HG02571 (cell line): ENCODE data around the gene RASA3.
"Not testable (repeated sequence)": the region's sequence is repeated elsewhere in the genome, so short reads cannot be mapped to it uniquely, and the experiment has no call there.

Experiments used
- ATAC-seq: cut with Tn5 transposase; IDR thresholded peaks from one replicate; pipeline ENCODE4 v1.9.1; 2021; ENCODE audit warnings: mild to moderate bottlenecking, moderate library complexity; ENCODE audit not compliant: unreplicated experiment

The RASA3 gene

DNA sequence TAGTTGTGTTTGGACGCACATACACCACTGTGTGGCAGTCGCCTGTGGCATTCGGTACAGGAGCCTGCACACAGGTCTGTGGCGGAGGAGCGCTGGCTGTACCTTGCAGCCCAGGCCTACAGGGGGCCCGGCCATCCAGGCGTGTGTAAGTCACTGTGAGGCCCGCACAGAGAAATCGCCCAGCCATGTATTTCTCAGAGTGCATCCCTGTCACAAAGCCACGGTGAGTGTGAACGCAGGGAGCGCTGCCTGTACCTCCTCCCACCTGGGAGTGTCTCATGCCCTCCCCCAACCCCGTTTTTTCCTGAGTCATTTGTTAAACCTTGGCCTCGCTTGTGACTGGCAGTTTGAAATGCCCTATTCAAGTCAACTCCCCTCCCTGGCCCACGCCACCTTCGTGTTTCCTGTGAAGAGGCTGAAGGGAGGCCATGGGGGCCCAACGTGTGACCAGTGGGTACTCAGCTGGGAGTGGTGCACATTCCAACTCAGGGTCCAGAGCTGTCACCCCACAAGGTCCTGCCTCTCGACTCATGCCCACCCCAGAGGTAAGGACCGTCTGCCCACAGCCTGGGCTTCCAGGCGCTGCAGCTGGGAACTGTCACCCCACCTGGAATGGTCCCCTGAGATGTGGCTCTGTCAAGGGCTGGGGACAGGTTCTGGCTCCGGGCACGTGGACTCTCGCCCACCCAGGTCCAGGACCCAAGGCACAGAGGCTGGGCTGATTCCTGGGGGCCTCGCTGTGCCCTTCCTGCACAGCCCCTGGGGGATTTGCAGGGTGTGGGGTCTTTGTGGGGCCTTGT is 11.6 kb upstream of the RASA3 start:
- no peak for ATAC-seq

DNA sequence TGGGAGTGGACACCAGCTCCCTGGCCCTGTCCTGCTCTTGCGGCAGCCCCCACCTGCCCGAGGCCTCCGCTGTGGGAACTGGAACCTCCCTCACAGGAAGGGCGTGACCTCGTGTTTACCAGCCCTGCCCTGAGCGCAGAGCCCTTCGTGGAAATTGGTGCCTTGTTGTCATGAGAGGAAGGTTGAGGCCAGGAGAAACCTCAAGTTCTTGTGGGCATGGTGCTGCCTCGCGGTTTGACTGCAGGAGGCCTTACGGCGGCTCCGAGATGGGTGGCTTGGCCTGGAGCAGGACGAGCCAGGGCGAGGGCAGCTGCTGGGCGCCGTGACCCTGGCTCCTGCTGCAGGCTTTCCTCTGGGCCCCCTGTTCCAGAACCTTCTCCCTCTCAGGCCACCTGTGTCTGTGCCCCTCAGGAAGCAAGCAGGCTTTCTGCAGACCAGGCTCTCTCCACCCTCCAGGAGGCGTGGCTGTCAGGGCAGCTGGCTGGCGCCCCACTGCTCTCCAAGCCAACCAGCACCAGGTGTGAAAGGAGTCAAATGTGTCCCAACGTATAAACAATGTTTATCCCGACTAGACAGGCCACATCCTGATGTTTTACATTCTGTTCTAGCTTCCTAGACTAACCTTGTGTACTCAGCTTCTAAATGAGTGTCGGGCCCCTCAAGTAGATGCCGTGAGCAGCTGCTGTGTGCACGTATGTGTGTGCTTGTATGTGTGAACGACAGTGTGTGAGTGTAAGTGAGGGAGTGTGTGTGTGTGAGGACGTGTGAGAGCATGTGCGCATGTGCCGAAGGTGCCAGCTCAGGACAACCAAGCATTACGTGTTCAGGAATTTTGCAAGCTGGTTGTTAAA is 10.4 kb upstream of the RASA3 start:
- no peak for ATAC-seq

DNA sequence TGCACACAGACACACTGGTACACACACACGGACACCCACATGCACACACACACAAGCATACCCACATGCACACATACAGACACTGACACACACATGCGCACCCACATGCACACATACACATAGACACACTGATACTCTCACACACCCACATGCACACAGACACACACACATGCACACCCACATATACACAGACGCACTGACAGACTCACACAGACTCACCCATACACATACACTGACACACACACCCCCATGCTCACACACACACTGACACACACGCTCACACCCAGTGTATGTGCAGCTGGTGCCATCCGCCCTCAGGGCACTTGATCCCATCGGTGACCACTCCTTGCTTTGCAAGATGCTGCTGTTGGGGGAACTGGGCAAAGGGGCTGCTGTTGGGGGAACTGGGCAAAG is 9.7 kb upstream of the RASA3 start:
- ATAC-seq, result no peak

DNA sequence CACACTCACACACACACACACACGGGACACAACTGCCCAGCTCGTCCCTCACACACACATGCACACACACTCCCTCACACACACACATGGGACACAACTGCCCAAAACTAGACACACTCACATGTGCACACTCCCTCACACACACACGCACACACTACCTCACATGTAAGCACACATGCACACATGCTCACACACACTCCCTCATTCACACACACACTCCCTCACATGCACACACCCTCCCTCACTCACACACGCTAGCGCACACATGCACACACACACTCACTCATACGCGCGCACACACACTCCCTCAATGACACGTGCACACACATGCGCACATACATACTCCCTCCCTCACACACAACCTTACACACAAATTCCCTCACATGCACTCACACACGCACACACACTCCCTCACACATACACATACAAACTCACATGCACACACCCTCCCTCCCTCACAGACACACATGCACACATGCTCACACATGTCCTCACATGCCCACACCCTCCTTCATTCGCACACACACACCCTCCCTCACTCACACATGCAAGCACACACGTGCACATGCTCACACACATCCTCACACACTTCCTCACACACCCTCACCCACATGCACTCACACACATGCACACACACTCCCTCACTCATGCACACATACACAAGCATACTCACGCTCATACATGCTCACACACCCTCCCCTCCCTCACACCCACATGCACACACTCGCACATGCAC is 9.0 kb upstream of the RASA3 start:
- no peak for ATAC-seq

DNA sequence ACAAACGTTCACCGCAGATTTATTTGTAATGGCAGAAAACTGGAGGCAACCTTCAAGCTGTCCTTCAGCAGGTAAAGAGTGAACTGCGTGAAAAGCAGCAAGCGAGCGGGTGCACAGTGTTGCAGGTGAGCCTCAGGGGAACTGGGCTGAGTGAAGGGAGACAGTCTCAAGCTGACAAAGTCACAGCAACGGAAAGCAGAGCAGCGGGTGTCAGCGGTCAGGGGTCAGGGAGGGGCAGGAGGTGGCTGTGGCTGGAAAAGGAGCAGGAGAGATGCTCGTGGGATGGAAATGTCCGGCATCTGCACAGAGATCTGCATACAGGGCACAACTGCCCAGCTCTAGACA is 8.5 kb upstream of the RASA3 start:
- no peak for ATAC-seq

DNA sequence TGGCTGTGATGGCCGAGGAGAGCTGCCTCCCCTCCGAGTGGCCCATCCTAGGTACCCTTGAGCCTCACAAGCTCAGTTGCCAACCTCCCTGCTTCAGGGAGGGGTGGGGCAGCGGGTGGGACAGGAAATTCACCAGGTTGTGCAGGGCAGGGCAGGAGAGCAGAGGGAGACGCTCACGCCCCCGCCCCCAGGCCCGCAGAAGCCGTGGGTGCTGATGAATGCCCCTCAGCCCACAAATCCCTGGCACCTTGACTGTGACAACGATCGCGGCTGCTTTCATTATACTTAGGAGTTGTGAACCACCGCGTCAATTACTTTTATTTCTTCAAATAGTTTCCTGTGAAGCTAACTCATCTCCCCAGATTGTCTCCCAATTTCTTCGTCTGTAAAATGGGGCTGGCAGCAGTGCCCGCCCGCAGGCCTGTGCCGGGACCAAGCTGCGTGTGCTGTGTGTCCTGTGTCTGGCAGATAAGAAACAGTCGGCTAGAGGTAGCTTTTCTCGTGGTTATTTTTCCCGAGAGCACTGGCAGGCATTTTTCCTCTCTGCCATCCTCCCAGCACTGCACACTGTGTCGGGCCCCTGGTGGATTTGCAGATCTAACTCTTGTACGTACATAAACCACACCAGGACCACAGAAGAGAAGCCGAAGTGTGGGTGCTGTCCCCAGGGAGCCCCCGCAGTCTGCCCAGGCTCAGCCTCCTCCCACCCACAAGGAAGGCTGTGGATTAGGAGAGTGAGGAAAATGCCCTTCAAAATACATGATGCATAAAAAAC is 7.9 kb upstream of the RASA3 start:
- no peak for ATAC-seq

DNA sequence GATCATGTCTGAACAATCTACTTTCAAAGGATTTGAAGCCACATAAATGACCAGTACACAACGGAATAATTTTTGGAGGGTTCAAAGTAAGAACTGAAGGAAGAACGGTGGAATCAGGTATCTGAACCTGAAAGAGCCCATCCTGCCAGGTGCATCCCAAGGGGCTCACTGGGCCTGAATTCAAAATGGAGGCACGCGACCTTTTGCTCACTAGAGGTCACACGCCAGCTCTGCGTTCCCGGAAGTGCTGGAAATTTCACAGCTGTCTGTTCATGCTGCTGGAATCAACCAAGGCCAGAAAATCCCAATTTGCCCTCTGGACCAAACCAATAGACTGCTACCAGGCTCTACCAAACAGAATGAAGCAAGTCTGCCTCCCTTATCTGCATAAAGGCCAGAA is 4.2 kb upstream of the RASA3 start:
- ATAC-seq, result no peak

DNA sequence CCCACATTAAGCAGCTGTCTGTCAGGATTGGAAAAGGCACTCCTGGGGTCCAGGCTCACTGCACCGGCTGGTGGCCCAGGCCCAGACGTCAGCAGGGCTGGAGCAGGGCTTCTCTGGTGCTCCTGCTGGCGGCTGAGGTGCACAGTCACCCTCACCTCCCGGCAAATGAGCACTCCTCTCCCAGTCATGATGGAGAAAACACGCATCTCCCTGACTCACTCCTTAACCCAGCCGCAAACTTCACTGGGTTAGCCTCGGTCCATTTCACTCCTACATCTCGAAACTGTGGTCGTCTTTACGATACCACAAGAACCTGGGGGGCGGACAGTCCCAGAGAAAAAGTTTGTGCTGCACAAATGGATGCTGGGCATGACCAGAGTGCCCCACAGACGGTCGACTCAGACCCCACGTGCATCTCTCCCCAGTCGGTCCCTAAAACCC is 3.3 kb upstream of the RASA3 start:
- ATAC-seq, result no peak

DNA sequence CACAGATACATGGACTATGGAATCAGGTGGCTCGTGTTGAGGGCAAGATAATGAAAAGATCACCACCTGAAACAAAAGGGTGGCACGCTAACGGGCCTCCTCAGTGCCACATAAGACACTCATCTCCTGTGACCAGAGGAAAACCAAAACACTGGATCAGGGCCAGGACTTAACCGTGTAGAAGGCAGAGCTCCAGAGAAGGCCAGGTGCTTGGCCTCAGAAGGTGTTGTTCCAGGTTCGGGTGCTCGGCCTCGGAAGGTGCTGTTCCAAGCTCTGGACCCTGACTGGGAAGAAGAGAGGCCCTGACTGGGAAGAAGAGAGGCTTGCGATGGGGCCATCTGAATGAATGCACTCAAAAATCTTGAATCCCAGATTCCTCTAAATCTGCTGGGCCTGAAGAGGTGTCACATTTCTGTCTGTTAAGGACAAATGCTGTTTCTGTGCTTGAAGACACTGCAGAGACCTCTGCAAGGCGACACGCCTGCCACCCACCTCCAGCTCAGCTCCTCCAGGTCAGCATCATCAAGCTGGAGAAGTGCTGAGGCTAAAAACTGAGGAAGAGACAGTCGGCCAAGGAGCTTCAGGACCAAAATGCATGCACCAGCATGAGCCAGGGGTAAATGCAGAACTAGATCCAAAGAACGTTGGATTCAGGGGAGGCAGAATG is 2.7 kb upstream of the RASA3 start:
- ATAC-seq, result no peak

DNA sequence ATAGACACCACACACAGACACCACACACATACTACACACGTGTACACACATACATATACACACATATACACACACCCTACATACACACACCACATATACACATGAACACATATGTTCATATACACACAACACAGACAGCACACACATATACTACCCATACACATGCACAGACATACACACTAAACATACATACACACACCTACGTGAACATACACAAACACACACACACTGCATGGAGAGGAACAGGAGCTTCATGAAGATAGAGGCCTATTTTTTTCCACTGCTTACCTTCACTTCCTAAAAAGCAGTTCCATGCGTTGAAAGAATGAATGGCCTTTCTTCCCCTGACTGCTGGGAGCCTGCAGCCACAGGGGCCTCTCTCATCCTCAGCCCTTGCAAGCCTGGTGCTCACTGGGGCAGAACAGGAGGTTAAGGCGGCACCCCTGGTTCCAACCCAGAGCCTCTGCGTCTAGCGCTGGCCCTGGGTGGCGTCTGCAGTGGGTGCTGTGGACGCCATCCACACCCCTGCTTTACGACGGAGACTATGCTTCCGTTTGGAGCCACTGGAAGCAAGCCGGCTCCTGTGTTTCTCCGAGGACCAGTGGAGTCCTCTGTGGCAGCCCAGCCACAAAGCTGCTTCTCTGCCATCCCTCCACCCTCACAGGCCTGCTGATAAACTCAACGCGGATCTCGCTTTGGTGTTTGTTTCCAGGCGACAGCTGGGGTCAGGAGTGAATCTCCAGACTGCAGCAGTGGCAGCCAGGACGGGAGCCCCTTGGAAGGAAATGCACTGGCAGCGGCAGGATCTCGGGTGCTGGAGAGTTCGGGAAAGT is 1.9 kb upstream of the RASA3 start:
- ATAC-seq, result no peak

DNA sequence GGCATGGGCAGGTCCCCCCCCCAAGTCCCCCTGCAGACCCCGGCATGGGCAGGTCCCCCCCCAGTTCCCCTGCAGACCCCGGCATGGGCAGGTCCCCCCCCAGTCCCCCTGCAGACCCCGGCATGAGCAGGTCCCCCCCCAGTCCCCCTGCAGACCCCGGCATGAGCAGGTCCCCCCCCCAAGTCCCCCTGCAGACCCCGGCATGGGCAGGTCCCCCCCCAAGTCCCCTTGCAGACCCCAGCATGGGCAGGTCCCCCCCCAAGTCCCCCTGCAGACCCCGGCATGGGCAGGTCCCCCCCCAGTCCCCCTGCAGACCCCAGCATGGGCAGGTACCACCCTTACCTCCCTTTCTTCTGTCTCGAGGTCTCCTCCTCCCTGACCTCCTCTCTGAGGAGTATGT is 1.1 kb upstream of the RASA3 start:
- ATAC-seq, result not testable (repeated sequence)

DNA sequence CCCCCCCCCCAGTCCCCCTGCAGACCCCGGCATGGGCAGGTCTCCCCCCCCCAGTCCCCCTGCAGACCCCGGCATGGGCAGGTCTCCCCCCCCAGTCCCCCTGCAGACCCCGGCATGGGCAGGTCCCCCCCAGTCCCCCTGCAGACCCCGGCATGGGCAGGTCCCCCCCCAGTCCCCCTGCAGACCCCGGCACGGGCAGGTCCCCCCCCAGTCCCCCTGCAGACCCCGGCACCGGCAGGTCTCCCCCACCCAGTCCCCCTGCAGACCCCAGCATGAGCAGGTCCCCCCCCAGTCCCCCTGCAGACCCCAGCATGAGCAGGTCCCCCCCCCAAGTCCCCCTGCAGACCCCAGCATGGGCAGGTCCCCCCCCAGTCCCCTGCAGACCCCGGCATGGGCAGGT is 703 bp upstream of the RASA3 start:
- ATAC-seq, result not testable (repeated sequence)

DNA sequence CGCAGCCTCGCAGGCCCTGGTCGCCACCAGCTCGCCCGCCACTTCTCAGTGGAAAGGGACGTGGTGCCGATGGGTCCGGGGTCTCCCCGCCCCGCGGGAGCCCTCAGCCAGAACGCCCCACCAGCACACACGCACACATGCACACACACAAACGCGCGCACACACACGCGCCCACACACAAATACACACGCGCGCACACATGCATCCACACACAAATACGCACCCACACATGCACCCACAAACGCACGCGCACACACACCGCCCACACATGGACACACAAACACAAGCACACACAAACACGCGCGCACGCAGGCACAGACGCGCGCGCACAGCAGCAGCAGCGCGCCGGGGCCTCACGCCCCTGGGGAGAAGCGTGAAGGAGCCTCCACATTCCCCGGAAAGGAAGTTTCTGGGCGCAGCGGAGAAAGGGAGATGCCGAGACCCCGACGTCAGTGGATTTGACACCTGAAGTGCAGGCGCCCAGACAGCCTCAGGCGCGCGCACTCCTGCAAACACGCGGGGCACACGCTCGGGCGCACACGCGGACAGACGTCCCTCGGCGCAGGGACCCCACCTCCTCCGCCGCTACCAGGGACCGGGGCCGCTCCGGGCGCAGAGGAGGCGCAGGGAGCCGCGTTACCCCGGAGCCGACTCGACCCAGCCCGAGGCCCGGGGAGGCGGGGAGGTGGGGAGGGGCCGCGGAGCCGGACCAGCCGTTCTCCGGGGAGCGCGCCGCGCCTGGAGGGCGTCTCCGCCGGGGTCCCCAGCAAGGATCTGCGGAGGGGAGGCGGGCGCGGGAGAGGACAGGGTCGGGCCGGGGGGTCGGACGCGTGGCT is 622 bp downstream of the RASA3 start:
- peak; percentile 2 for ATAC-seq

DNA sequence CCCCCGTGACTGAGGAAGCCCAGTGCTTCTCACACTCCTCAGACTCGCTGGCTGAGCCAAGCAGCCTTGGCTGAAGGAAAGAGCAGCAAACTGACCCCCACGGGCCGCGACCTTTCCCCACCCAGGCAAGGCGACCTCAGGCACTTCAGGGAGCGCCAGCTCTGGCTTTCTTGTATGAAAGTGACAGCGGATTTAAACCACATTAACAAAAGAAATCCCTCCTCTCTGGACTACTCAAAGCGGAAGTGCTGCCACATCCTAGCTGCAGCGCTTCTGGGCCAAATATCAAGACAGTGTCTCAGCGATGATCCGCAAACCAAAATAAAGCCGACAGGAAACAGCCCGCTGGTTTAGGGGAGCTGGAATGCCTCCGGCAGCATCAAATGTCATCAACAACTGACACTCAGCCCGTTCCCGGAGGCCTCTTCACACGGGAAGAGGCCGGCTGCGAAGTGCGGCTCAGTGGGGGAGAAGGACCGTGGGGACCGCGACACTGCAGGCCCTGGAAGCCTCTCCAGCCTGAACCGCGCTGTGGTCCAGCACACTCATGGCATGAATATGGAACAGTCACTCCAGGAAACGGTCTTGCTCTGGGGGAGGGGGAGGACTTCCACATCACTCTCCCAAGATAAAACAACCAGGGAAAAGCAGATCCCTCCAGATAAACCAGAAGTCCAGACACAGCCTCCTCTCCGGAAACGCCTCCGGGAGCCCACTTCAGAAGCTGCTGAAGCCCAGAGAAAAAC is 1.4 kb downstream of the RASA3 start:
- ATAC-seq, result no peak

DNA sequence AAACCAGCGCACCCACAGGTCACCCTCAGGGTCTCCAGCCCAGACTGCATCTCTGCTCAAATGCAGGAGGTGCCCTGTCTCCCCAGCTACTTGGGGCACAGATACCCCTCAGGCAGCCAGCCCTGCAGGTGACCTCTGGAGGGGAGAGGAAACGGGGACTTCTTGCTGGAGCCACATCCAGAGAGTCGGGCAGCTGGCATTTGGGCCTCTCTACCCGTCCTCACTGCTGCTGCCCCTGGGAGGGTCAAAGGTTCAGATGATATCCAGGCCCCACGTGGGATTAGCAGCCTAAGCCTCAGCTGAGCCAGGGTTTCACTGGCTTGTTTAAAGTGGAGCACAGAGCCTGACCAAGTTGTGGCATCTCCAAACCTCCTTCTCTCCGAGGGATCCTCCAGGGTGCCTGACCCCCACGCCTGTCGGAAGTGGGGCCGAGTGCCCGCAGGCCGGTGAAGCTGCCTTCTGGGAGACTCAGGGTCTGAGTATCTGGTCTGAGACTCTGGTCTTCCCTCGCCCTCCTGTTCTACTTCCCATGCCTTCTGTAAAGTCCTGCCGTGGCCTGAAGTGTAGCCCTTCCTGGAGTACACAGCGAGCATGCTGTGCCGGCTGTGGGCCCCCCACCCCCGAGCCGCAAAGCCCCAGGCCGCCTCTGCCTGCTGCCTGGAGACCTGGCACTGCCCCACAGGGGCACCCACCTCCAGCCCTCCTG is 2.1 kb downstream of the RASA3 start:
- no peak for ATAC-seq

DNA sequence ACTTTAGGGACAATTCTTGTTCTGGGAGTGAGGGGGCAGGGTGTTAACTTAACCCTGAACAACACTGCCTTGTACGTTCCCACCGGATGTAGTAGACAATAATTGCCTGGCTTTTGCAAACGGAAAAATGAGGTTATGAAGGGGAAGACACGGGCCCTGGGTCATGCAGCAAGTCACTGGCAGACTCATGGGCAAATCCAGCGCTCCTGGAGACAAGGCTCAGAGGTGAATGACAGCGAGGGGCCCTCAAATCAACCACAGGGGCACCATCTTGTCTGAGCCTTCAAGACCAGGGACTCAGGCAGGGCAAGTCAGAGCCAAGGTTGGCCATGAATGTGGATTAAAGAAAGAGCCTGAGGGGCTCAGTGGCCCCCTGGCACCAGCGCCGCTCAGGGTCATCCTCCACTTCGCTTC is 2.8 kb downstream of the RASA3 start:
- ATAC-seq, result no peak
